Cardiac septum (tissue), 1 donor: ENCODE results near the gene XKR7. TPM values are rescaled to one million over a fixed set of nuclear protein-coding genes. Genes with fewer than 3 reads are reported as not detected.

Experiments used
- DNase-seq: peaks from one replicate; pipeline ENCODE4 v3.0.0-alpha.2; 2020; ENCODE audit warnings: low spot score
- intact Hi-C: fragments of 100-400 bp; cut with DNase I; formaldehyde crosslinking; loops from one replicate; pipeline ENCODE4 v1.14.0; 2022
- total RNA-seq: library from RNA; stranded (reverse); fragmentation: NEBNext Ultra II Directional; extraction: Animal tissue kit (Norgen Biotek cat#: 25700); gene quantifications from one replicate; pipeline ENCODE4 v1.2.1, GENCODE V29; 2021
- donor health status: DM: no; HTN: no; CAD: no.

Gene XKR7
- total RNA-seq, 1 donor from 2014 or later = not detected

DNA sequence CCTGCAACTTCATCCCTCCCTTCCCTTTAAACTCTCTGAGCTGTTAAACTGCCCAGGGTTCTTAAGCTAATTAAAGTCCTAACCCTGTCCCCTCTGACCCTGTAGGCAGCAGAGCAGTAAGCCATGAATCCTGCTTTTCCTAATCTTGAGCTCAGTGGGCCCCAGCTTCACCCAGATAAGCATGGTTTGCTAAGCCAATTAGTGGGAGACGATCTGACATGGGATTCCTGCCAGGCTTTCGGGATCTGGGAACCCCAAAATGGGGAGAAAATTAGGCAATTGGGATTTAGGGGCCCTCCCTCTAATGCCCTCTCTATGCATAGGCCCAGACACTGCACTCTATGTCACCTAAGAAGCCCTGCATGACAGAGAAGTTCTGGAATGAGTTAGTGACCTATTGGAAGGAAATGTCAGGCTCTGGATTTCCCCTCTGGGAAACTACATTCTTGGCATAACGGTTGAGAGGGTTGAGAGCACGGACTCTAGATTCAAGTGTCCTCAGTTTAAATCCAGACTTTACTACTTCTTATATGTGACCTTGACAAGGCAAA is 4.6 kb downstream of the XKR7 start:
- intact Hi-C loops = no loop called here
- DNase-seq = no peak

- intact Hi-C loops = no loop called here
- no peak for DNase-seq
Measured at GRCh38 chr20:31974296-31974695, 6.3 kb downstream of the XKR7 start.

DNA sequence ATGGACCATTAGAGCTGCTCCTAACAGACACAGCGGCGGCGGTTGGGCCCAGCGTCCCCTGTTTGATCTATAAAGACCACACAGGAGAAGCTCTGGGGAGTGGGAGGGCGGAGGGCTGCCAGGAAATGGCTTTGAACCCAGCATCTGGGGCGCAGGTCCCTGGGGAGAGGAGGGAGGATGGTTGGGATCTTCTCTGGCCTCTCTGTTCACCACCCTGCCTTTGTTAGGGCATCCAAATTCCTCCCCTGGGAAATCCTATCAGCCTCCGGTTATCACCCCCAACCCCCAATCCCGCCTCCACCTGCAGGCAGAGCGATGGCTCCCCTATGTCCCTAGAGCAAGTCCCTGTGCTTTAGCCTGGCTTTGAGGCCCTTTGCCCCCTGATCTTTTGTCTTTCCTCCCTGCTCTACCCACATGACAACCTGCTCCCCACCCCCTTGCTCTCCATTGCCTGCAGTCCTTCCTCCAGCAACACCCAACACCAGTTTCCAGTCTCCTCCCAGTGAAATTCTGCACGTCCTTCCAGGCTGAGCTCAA is 7.1 kb downstream of the XKR7 start:
- intact Hi-C loops = no loop called here
- DNase-seq = no peak

- intact Hi-C loops = no loop called here
- no peak for DNase-seq
Measured at GRCh38 chr20:31975874-31976273, 7.9 kb downstream of the XKR7 start.

GRCh38 chr20:31977080-31977479 is 9.1 kb downstream of the XKR7 start:
- intact Hi-C loops = no loop called here
- DNase-seq = no peak

DNA sequence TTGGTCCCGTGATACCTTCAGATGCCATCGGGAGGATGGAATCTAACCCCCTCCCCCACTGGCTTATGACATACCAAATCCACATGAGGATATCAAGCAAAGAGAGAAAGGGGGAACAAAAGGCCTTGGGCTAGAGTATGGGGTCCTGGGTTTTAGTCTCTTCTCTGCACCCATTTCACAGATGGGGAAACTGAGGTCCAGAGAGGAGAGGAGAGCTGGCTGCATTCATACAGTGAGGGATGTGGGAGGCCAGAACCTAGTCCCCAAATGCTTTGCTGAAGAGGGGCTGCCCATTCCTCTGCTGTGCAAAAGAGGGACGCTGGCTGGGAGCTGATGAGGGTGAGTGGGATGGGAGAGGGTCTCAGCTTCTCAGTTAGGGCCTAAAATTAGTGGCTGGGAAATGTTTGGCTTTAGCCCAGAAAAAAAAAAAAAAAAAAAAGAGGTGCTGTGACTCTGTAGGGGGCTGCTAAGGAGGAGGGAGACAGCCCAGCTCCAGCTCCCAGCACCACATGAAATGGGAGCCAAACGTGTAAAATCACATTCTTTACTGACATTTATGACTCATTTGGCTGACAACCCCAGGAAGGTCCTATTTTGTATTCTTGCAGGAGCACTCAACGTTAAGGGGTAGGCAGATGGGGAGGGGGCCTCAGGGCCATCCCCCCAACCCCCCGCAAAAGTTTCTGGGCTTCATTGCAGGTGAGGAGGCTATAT is 11.9 kb downstream of the XKR7 start:
- intact Hi-C loops = no loop called here
- no peak for DNase-seq

- intact Hi-C loops = no loop called here
Measured at GRCh38 chr20:31981784-31982183, 13.8 kb downstream of the XKR7 start.

GRCh38 chr20:31984981-31985471 is 17.1 kb downstream of the XKR7 start:
- intact Hi-C loops = no loop called here
- no peak for DNase-seq

More at GRCh38 chr20:31981784-31982183, 13.8 kb downstream of the XKR7 start:
- no peak for DNase-seq

DNA sequence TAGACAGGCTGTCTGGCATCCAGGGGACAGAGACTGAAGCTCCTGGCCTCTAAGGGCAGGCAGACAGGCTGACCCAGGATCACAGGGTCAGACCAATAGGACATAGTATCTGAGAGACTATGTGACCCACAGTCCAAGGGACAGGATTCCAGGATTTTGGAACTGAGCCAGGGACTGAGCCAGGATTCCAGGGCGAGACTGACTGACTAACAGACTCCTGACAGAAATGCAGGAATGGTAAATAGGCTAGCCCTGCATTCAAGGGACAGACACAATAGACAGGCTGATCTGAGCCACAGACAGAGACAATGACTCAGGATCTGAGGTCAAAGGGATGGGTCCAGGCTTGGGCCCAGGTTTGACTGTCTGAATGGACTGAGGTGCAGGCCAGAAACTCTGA is 19.8 kb downstream of the XKR7 start:
- no peak for DNase-seq
- intact Hi-C loops = no loop called here

DNA sequence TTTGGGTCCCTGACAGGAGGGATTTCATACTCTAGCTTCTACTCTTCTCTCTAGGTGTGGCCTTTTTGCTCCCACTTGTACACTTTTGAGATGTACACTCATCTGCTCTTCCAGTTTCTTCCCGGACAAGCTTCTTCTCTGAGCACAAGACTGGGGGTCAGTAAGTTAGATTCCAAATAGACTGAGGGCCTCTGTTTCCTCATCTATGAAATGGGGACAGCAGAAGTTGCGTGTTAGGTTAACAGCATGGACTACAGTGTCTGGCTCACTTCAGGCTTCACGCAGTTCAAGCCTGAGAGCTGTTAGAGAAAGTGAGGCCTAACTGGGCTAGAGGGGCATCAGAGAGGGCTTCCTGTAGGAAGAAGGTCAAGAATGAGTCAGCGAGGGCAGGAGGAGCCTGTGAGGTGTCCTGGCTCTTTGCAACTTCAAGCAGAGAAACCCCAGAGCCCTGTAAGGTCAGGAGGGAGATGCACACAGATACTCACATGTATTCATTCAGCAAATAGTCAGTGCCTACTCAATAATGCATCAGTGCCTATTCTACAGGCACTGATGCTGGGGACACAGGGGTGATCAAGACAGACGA is 20.6 kb downstream of the XKR7 start:
- intact Hi-C loops = no loop called here
- no peak for DNase-seq

DNA sequence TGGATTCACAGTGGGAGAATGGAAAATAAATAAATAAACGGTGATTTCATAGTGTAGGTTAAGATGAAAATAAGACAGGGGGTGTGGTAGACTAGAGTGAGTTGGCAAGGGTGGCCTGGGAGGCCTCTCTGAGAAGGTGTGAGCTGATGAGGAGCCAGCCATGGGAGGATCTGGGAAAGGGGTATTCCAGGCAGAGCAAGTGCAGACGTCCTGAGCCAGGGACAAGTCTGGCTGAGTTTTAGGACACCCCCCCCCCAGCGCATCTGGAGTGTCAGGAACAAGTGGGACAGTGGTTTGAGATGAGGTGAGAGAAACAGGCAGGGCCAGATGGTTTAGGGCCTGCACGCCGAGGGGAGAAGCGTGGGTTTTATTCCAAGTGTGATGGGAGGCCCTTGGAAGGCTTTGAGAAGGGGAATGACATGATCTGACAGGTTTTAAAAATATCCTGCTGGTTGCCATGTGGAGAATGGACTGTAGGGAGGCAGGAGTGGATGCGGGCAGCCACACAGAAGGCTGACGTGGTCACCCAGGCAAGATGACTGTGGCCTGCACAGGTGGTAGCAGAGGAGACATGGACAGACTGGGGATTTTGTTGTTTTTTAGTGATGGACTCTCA is 21.2 kb downstream of the XKR7 start:
- intact Hi-C loops = no loop called here

GRCh38 chr20:31990641-31991338 is 22.8 kb downstream of the XKR7 start:
- intact Hi-C loops = no loop called here
- no peak for DNase-seq

More for the DNA sequence above, 21.2 kb downstream of the XKR7 start:
- DNase-seq = no peak

- DNase-seq = no peak
- intact Hi-C loops = no loop called here
Measured at GRCh38 chr20:31991339-31991705, 23.4 kb downstream of the XKR7 start.

DNA sequence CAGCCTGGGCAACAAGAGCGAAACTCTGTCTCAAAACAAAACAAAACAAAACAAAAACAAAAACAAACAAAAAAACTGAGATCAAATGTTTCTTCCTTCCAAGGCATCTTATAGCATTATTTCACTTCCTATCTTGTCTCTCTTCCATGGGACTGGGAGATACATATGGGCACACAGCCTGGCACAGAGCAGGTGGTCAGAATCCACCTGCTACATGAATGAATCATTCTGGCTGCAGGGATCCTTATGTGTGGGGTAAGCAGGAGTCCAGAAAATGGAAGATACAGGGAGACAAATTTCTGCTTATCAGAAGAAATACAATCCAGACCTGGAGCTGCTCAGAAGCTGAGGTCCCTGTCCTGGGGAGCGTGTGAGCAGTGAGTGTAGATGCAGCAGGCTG is 24.1 kb downstream of the XKR7 start:
- no peak for DNase-seq
- intact Hi-C loops = no loop called here

- DNase-seq = no peak
- intact Hi-C loops = no loop called here
Measured at GRCh38 chr20:31996996-31997395, 29.0 kb downstream of the XKR7 start.

DNA sequence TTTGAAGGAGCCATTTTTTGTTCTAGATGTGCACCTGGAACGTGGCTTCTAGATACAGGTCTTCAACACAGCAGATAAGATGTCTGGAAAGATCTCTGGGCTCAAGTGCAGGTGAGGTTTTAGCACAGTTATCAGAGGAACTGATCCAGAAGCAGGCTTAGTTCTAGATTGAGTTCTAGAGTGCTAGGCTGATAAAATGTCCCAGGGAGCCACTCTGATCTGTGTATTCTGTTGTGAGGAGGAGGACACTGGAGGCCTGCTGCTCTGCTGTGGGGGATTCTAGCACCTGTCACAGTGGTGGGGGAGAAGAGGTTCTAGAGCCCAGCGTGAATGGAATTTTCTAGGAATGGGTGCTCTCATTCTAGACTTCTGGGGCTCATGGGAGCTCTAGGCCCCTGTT is 30.3 kb downstream of the XKR7 start:
- intact Hi-C loops = no loop called here
- DNase-seq = no peak

DNA sequence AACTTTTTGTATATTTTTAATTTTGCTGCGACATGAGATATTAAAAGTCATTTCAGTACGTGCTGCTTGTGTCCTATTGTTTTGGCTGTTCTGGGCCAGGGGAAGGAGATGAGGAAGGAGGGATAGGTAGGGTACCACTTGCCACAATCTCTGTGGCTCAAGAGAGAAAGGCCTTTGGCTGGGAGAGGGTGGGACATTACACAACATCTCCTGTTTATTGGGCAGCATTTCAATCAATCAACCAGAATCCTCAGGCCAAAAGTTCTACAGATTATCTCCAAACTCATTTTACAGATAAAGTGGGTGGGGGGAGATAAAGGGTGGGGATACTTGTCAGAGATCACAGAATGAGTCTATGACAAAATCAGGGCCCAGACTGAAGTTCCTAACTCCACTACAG is 35.4 kb downstream of the XKR7 start:
- intact Hi-C loops = no loop called here
- no peak for DNase-seq

GRCh38 chr20:32004963-32005362 is 37.0 kb downstream of the XKR7 start:
- no peak for DNase-seq
- intact Hi-C loops = no loop called here

DNA sequence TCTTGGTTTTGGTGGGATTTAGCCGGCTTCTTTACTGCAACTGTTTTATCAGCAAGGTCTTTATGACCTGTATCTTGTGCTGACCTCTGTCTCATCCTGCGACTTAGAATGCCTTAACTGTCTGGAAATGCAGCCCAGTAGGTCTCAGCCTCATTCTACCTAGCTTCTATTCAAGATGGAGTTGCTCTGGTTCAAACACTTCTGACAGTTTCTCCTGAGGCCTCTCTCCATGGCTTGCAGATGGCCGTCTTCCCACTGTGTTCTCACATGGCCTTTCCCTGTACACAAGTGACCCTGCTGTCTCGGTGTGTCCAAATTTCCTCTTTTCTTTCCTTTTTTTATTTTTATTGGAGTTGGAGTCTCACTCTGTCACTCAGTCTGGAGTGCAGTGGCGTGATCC is 38.1 kb downstream of the XKR7 start:
- intact Hi-C loops = no loop called here
- no peak for DNase-seq
